ENCODE results near the gene PAPOLG.

PAPOLG gene

DNA sequence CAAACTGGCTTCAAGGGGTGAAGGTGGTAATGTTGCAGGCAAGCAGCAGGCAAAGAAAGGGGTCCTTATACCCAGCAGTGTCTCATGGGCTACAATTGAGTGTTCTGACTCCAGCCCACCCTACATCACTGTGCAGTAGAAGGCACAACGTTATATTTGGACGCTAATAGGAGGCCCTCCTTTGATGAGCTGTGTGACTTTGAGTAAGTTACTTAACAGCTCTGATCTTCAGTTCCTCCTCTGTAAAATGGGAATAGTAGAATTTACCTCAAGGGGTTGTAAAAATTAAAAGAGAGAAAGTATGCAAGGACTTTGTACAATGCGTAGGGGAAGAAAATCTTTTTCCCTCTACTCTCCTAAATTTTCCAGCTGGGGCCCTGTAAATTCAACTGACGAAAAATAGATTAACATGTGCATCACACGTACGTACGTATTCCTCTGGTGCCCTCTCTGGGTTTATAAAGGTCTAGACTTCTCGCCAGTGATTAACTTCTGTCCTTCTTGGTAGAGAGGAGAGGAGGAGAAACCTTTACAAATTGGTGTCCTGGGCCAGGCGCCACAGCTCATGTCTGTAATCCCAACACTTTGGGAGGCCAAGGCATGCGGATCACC is 67.7 kb downstream of the PAPOLG start:
- DNase-seq: no peak

DNA sequence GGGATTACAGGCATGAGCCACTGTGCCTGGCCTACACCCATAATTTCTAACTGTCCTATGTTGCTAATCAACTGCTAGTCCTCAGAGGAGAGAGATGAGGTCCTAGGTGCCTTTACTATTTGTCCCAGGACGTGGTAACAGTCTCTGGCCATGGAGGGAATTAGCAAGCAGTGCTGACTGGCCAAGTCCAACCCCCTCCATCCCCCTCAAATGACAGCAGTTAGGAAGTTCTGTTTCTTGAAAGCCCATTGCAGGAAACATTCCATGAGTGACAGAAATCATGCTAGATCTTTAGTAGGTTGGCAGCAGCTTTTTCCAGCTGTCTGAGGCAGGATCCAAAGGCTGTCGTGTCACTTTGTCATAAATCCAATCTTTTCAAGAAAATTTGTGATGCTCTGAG is 69.6 kb downstream of the PAPOLG start:
- DNase-seq: no peak

DNA sequence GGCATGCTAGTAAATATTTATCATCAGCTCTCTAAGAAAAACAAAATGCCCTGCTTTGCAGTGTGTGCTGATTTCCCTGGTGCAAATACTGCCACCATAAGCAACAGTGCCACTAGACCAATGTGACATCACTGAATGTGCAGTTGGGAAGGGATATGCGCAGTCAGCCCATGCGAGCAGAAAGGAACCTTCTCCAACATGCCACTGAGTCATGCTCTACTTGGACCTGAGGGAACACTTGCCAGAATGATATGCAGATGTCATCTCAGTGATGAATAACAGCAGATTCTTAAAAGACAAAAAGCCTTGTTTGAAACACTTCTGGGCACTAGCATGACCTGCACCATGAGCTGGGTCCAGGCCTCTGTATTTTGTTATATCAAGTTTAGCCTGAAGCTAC is 70.0 kb downstream of the PAPOLG start:
- no peak for DNase-seq

DNA sequence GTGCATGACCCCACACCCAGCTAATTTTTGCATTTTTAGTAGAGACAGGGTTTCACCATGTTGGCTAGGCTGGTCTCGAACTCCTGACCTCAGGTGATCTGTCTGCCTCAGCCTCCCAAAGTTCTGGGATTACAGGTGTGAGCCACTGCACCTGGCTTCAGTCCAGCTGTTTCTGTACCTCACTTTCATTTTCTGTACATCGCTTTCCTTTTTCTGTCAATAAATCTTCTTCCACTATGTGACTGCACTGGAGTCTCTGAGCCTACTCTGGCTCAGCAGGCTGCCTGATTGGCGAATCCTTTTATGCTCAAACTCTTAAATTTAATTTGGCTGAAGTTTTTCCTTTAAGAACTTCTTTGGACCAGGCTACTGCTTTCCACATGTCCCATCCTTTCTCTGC is 70.8 kb downstream of the PAPOLG start:
- DNase-seq: peak; percentile 71

DNA sequence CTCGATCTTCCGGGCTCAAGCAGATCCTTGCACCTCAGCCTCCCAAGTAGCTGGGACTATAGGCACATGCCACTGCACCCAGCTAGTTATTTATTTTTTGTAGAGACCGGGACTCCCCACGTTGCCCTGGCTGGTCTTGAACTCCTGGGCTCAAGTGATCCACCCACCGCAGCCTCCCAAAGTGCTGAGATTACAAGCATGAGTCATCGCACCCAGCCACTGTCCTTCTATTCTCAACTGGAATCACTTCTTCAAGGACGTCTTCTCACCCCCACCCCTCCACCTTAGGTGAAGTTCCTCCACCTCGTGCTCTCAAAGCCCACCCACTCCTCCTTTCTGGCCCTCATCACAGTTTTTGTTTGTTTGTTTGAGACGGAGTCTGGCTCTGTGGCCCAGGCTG is 71.3 kb downstream of the PAPOLG start:
- no peak for DNase-seq

DNA sequence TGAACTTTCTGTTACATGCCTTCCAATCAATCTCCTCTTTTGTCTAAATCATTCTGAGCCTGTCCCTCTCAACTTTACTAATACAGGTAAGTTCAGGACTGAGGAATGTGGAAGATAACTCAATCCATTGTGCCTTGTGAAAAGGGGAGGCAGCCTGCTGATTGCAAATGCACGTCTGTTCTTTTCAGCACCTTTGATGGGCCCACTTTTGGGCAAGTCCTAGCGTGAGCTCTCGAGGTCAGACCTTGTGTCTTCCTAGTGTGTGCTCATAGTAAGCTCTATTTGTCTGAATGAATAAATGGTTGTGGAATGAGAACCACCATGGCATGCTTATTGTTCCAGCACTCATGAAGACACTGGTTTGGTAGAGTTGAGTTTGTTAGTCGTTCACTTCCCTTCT is 74.9 kb downstream of the PAPOLG start:
- no peak for DNase-seq

DNA sequence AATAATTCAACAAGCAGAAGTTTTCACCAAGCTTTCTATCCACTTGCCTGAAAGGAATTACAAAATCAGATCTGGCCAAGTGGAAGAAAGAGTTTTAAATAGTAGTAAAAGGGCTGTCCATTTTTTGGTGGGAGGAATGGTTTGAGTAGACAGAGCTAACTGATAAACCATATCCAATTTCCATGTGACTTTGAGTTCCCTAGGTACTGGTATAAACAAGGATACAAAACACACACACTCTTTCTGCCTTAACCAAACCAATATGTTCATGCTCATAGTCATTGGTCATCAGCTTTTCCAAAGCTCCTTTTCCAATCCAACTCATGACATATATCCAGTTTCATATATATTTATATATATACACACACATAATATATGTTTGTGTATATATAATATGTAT is 75.9 kb downstream of the PAPOLG start:
- DNase-seq: no peak

DNA sequence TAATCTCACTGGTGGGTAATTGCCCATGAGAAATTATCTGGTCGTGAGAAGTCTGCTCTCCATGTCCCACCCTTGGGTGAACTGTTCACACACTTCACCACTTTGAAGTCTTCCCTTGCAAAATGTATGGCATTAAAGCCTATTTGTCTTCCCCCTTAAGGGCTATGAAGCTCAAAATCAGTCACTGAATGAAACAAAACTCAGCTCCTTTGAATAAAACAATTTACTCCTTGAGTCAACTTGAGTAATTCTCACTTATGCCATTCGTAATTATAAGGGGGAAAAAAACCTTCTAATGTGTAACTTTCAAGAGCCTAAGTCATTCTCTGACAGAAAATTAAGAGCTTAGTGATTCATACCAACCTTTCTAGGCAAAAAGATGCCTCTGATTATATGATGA is 76.6 kb downstream of the PAPOLG start:
- no peak for DNase-seq

DNA sequence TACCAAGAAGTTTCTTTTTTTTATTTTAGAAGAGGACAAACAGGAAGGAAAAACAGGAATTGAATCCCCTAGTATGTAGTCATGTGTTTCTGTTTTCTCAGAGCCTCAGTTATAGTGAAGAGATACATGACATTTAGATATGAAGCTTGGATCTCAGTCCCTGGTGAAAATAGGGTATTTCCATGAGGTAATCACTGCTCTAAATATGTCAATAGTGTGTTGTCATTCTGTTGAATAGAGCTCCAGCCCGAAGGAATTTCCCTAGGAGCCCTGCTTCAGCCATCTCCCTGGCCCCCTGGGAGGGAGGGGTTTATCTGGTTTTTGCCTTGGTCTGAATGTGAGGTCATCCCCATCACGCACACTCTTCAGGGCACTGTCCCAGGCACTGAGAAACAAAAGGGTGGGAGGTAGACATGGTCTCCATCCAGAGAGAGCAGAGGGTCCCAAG is 78.2 kb downstream of the PAPOLG start:
- no peak for DNase-seq

DNA sequence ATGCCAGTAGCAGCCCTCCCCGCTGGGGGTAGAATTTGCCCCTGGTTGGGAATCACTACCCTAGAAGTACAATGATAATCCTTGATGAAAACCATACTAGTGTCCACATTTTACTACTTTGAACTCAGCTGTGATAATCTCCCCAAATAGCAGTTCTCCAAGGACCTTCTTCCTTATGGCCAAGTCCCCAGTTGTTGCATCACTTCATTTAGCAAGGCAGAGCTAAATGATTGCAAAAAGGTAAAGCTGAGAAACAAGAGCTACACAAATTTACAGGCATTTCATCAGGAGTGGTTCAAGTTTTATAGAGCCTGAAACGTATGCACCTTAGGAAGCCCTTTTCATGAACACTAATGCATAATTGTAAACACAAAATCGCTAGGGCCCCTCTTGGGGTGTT is 80.4 kb downstream of the PAPOLG start:
- DNase-seq: no peak

DNA sequence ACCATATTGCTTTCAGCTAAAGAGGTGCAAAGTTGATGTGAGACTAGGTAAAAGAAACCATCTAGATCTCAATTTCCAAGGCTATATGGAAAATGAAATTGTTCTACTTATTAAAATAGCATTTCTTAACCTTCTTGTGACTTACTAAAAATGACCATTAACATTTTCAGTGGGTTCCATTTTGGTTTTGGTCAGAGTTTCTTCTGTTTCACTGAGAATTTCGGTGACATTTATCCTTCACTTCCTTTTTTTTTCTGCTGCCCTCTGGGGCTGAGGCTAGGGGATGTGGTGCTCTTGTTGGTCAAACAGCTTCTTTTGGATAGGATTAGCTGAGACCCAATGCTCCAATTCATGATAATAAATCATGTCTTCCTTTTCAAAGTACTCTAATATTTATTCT is 81.1 kb downstream of the PAPOLG start:
- no peak for DNase-seq

DNA sequence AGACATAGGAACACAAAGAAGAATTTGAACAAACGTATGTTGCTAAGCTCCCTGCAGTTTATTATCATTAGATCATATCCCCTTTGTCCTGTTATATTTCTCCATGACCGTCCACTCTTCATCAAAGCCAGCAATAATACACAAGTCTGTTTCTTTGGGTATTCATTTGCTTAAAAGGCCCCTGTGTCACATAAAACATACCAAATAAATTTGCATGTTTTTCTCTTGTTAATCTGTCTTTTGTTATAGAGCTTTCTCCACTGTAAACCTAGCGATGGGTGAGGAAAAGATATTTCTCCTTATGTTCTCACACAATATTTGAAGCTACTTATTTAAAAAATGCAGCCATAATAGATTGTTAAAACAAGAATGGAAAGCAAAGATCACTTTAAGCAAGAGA is 82.4 kb downstream of the PAPOLG start:
- no peak for DNase-seq

DNA sequence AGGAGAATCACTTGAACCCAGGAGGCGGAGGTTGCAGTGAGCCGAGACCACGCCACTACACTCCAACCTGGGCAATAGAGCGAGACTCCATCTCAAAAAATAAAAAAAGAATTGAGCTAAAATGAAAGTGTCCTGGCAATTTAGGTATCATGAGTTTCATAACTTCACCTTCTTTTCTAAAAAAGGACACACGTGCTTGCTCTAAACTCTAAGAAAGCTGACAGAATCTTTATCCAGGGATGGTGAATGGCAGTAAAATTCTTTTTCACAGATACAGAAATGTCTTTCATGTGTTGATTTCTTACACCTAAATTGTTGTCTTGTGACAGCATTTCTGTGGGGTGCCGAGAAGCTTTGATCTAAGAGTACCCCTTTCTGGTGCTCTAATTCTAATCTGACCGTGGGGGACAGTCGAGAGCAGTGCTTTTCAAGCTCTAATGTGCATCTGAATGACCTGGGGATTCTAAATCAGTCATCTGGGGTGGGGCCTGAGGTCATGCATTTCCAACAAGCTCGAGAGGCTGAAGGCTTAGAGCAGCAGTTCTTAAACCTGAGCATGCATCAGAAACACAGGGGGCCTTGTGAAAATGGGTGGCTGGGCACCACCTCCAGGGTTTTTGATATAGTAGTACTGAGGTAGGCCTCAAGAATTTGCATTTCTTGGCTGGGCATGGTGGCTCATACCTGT is 83.2 kb downstream of the PAPOLG start:
- no peak for DNase-seq

DNA sequence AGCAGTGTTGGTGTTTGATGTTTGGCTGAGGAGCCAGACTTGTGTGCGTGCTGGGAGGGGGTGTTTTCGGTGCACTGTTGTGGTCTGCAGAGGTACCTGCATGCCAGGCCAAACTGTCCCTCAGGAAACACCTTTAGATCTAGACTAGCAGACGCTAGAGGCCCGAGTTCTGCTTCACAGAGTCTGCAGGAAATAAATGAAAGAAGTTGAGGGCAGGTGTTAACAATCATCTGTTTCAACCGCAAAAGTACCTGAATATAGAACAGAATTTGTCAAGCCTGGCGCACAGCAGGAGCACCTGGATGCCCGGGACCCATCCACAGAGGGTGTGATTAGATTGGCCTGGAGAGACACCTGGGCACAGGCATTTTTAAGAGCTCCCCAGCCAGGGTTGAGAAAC is 84.8 kb downstream of the PAPOLG start:
- peak; percentile 93 for DNase-seq

DNA sequence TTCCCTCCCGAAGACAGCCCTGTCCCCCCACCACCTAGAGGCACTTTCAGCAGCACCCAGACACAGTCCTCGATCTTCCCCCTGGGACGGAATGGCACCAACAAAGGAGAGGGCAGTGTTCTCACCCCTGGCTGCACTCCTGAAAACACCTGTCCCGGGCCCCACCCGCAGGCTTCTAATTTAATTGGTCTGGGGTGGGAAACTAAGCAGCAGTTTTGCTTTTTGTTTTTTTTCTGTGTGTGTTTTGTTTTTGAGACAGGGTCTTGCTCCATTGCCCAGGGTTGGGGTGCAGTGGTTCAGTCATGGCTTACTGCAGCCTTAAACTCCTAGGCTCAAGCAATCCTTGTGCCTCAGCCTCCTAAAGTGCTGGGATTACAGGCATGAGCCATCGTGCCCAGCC is 86.9 kb downstream of the PAPOLG start:
- DNase-seq: no peak

DNA sequence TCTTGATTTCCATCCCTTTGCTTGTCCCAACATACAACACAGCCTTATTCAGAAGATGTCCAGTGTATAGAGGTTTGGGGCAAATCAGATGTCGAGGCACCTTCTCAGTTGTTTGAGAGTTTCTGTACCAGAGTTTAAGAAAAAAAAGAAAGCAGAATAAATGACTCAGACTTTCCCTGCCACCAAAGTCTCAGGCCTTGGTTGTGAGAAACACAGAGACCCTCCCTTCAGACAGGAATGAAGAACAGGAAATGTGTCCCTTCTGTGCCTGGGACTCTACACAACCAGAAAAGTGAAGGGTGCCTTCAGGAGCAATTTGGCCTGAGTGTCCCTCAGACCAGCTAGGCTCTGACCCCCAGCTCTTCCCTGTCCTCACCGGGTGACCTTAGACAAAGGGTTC is 88.0 kb downstream of the PAPOLG start:
- DNase-seq: no peak

DNA sequence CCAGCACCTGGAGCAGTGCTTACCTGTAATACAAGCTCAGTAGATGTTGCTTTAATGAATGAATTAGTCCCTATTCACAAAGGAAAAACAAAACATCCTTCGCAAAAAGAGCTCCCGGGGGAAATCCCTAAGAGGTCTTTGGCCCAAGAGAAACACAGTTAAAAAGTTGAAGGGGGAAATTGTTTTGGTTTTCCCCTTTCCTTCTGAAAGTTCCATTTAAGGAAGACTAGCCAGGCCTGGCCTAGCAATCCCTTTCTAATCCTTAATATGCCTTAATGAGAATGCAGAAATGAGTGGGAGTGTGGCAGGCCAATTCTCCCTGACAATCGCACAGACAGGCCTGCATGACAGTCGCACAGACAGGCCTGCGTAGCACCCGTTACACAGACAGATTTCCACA is 91.8 kb downstream of the PAPOLG start:
- no peak for DNase-seq

All from RPMI8226 (cell line).